GM23248 (cell line): ENCODE measurements around the gene ZNF689.

Experiments
- EZH2 ChIP-seq: fragments of 200-600 bp; sonication (generic); IDR thresholded peaks from 2 replicates; pipeline ENCODE4 v1.6.1; 2018; ENCODE audit warnings: antibody characterized with exemption, mild to moderate bottlenecking; ENCODE audit not compliant: insufficient read depth, poor library complexity, severe bottlenecking
- EZH2phosphoT487 ChIP-seq: fragments of 200-600 bp; sonication (generic); IDR thresholded peaks from 2 replicates; pipeline ENCODE4 v1.6.1; 2018; ENCODE audit warnings: antibody characterized with exemption, moderate library complexity, mild to moderate bottlenecking, low read depth; ENCODE audit not compliant: insufficient read depth

DNA sequence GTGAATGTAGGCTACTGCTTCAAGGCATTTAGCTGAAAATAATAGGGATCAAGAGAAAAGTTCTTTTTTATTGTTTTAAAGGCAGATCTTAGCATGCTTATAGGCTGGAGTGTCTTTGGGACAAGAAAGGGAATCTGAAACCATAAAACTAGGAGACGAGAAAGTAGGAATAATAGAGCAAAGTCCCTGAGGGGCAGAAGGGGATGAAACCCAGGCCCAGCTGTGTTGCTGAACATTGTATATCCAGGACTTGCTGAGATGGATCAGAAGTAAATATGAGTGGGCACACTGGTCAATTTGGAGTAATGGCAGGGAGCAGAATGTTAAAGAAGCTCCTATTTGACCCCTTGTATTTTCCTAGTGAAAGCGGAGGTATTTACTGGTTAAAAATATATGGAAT, 9.3 kb downstream of the ZNF689 start:
- TF ChIP-seq EZH2 (no peak), EZH2phosphoT487 (no peak)
